Measurements from ENCODE around the gene MIF4GD. TPM values are rescaled to one million over a fixed set of nuclear protein-coding genes. Genes with fewer than 3 reads are reported as not detected.
A peak's percentile ranks its signal among the peaks of the same experiment; 100 is the strongest.

MIF4GD gene
- total and polyA plus RNA-seq, 9 of the 15 experiments (the other 6 are each of a cell fraction or from before 2014, with no cell fraction given): 11.8 to 63.8 (median 28.1) TPM

DNA sequence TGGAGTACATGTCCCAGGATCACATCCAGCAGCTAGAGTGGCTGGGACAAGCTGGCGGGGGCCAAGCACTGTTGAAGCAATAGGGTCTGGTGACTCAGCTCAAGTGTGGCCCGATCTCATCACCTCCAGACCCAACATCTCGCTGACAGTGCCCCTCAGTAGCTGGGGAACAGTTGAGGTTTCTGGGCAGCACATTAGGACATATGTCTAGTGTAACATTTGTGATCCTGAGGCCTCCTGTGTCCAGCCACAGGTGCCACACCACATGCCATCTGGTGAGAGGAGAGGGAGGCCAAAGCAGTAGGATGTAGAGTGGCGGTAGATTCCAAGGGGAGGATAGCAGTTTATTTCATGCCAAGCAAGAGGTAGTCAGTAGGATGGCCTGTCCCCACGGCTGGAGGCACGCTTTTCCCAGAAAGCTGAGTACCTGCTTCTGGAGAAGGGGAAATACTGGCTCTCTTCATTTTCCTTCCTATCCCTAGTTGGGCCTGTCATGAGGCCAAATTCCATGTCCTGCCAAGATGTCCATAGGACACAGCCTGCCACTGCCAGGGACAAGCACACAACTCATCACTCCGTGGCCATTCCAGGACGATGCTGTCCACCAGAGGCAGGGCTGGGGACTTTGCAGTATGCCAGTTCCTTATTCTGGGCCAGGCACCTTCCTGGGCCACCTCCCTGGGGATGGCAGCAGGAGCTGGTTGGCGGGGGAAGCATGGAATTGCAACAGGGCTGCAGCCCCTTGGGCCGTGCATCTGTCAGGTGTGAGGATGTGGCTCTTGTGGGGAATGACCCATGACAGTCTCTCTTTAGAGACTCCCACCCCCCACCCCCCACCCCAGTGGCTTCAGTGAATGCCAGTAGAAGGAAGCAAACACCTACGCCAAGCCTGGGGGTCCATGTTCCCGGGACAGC is 33.7 kb downstream of the MIF4GD start (continued):
- TF ChIP-seq SIN3A (IDR thresholded peaks at IDR 0.05; ENCODE audit: borderline replicate concordance in 2 of 2, control insufficient read depth in 1 of 2, low read depth in 2 of 2, low read length in 2 of 2) (no peak), ZNF311 (CRISPR knock-in tag; IDR thresholded peaks at IDR 0.05) (no peak), RBFOX2 (IDR thresholded peaks at IDR 0.05; ENCODE audit: low read depth, low read length) (peak; percentile 14; the same call in 1 of the 2 replicates), CBX2 (IDR thresholded peaks at IDR 0.05; ENCODE audit: insufficient read depth, low read length, poor library complexity, severe bottlenecking) (no peak), TRIM24 (IDR thresholded peaks at IDR 0.05) (no peak), IFI16 (CRISPR knock-in tag; IDR thresholded peaks at IDR 0.05) (no peak), RAD21 (CRISPR knock-in tag; conservative IDR thresholded peaks at IDR 0.05 in 1 of 2, IDR thresholded peaks at IDR 0.05 in 1 of 2) (no peak), POLR2H (tag; IDR thresholded peaks at IDR 0.05; ENCODE audit: low read depth) (no peak)
- TF ChIP-seq, protein P1, sequence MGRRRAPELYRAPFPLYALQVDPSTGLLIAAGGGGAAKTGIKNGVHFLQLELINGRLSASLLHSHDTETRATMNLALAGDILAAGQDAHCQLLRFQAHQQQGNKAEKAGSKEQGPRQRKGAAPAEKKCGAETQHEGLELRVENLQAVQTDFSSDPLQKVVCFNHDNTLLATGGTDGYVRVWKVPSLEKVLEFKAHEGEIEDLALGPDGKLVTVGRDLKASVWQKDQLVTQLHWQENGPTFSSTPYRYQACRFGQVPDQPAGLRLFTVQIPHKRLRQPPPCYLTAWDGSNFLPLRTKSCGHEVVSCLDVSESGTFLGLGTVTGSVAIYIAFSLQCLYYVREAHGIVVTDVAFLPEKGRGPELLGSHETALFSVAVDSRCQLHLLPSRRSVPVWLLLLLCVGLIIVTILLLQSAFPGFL (CRISPR knock-in tag; IDR thresholded peaks at IDR 0.05): no peak

Measured in K562 (cell line).